LNCAP (cell line): ENCODE measurements around the gene BMP2K.
A peak's percentile ranks its signal among the peaks of the same experiment; 100 is the strongest.

Experiments
- CTCF ChIP-seq: fragments of 450-650 bp; IDR thresholded peaks from 2 replicates; pipeline ENCODE4 v1.5.1; 2017; ENCODE audit warnings: mild to moderate bottlenecking

The BMP2K gene

GRCh38 chr4:78951862-78952472, 175.8 kb downstream of the BMP2K start:
- peak; percentile 74 for TF ChIP-seq CTCF

- TF ChIP-seq CTCF = no peak
These were observed 177.1 kb downstream of the BMP2K start for GRCh38 chr4:78953231-78953630.

GRCh38 chr4:78953769-78954666, 177.9 kb downstream of the BMP2K start:
- TF ChIP-seq CTCF = peak; percentile 53; the same call in 1 of the 2 replicates

- no peak for TF ChIP-seq CTCF
These were observed 180.8 kb downstream of the BMP2K start for GRCh38 chr4:78956975-78957374.

GRCh38 chr4:78960926-78961325, 184.8 kb downstream of the BMP2K start:
- TF ChIP-seq CTCF = no peak
